A549 (cell line): Measurements from ENCODE around the gene CYP2R1. TPM values are rescaled to one million over a fixed set of nuclear protein-coding genes. Genes with fewer than 3 reads are reported as not detected.

ENCODE experiments used
- ATAC-seq, 2 experiments: fragments of 200-7000 bp in 1 of 2; fragments of >200 bp in 1 of 2; cut with Nextera tagmentation in 1 of 2; cut with Tn5 transposase in 1 of 2; 3 replicates each; pipeline versions ENCODE4 v1.8.0 to v1.9.1; 2018 to 2020; ENCODE audit warnings: mild to moderate bottlenecking in 1 of 2, moderate library complexity in 1 of 2
- CTCF ChIA-PET: fragments of 300-600 bp; sonication (Branson Sonifier 250); formaldehyde crosslinking; extraction: SDS; loops from one replicate; lab custom pipeline; 2021; ENCODE audit warnings: antibody characterized with exemption, inconsistent platforms; lab: Yijun Ruan, JAX
- POLR2A ChIA-PET: fragments of 350-600 bp; formaldehyde crosslinking; extraction: SDS; loops from one replicate; lab custom pipeline; 2021; ENCODE audit warnings: antibody characterized with exemption, inconsistent platforms; lab: Yijun Ruan, JAX
- DNase-seq, 2 experiments: peaks; one replicate each; pipeline versions ENCODE4 v3.0.0 to v3.0.0-alpha.2; 2011 to 2016; ENCODE audit warnings: low read depth in 1 of 2, low spot score in 1 of 2
- FAIRE-seq: peaks from 2 replicates; lab custom pipeline; 2011; peaks lifted over from hg19 to GRCh38; lab: Jason Lieb, UNC
- H3K27ac ChIP-seq, 2 experiments: fragments of >200 bp; sonication (Bioruptor Twin); formaldehyde crosslinking; 3 replicates each; pipeline ENCODE4 v1.5.1; 2016 to 2017
- H3K4me1 ChIP-seq: fragments of >200 bp; sonication (Bioruptor Twin); formaldehyde crosslinking; 3 replicates; pipeline ENCODE4 v1.6.1; 2016
- H3K4me2 ChIP-seq: fragments of >200 bp; sonication (Bioruptor Twin); formaldehyde crosslinking; 3 replicates; pipeline ENCODE4 v1.6.1; 2016
- H3K4me3 ChIP-seq: fragments of >200 bp; sonication (Bioruptor Twin); formaldehyde crosslinking; 3 replicates; pipeline ENCODE4 v1.5.1; 2016
- H3K9me3 ChIP-seq: fragments of >200 bp; sonication (Bioruptor Twin); formaldehyde crosslinking; 3 replicates; pipeline ENCODE4 v1.6.1; 2016
- CBX2 ChIP-seq: fragments of 200-600 bp; sonication (generic); IDR thresholded peaks from 2 replicates; pipeline ENCODE4 v1.6.1; 2016; ENCODE audit warnings: low read depth, mild to moderate bottlenecking, borderline replicate concordance
- CBX8 ChIP-seq: fragments of 200-600 bp; sonication (generic); IDR thresholded peaks from 2 replicates; pipeline ENCODE4 v1.6.1; 2016
- CHD4 ChIP-seq: fragments of 200-600 bp; sonication (generic); IDR thresholded peaks from 2 replicates; pipeline ENCODE4 v1.6.1; 2016; ENCODE audit warnings: antibody characterized with exemption, mild to moderate bottlenecking, borderline replicate concordance
- FOSL2 ChIP-seq, 2 experiments: fragments of 450-650 bp in 1 of 2; fragments of >200 bp in 1 of 2; sonication (Bioruptor Twin) in 1 of 2; formaldehyde crosslinking; IDR thresholded peaks; 2 replicates each; pipeline versions ENCODE4 v1.5.0 to v1.6.1; 2016 to 2020; ENCODE audit warnings: mild to moderate bottlenecking in 1 of 2, moderate library complexity in 1 of 2
- HOXA7 ChIP-seq: fragments of 250-450 bp; sonication (Bioruptor Pico); IDR thresholded peaks from 2 replicates; pipeline ENCODE4 v1.5.0; 2020; ENCODE audit warnings: mild to moderate bottlenecking, moderate library complexity
- HOXB13 ChIP-seq: fragments of 250-450 bp; sonication (Bioruptor Pico); IDR thresholded peaks from 2 replicates; pipeline ENCODE4 v1.5.0; 2020; ENCODE audit warnings: low read depth, mild to moderate bottlenecking, moderate library complexity
- HOXB5 ChIP-seq: fragments of 250-450 bp; sonication (Bioruptor Pico); IDR thresholded peaks from 2 replicates; pipeline ENCODE4 v1.5.0; 2020; ENCODE audit warnings: mild to moderate bottlenecking, moderate library complexity
- JUN ChIP-seq, 2 experiments: fragments of >200 bp; sonication (Bioruptor Twin); formaldehyde crosslinking; IDR thresholded peaks; 2 replicates in 1 of 2; 3 replicates in 1 of 2; pipeline ENCODE4 v1.6.1; 2016 to 2017
- MAFK ChIP-seq: fragments of 450-650 bp; IDR thresholded peaks from 2 replicates; pipeline ENCODE4 v1.6.1; 2014; ENCODE audit not compliant: partially characterized antibody
- MAZ ChIP-seq: fragments of 150-350 bp; IDR thresholded peaks from 2 replicates; pipeline ENCODE4 v1.6.1; 2014; ENCODE audit warnings: antibody characterized with exemption, low read depth, low read length, borderline replicate concordance
- MYC ChIP-seq: IDR thresholded peaks from 2 replicates; pipeline ENCODE4 v1.6.1; 2012; ENCODE audit warnings: mild to moderate bottlenecking, inconsistent platforms, low read length, improper control_type of control experiment, borderline replicate concordance
- NR3C1 ChIP-seq: fragments of >200 bp; sonication (Bioruptor Twin); formaldehyde crosslinking; IDR thresholded peaks from 3 replicates; pipeline ENCODE4 v1.6.1; 2017
- POLR2AphosphoS2 ChIP-seq: conservative IDR thresholded peaks from 2 replicates; pipeline ENCODE4 v1.6.1; 2012; ENCODE audit warnings: low read length, improper control_type of control experiment, inconsistent platforms
- RARB ChIP-seq: fragments of 250-450 bp; sonication (Bioruptor Pico); IDR thresholded peaks from 2 replicates; pipeline ENCODE4 v1.8.0; 2021; ENCODE audit warnings: mild to moderate bottlenecking, moderate library complexity
- RCOR1 ChIP-seq: fragments of 150-350 bp; IDR thresholded peaks from 2 replicates; pipeline ENCODE4 v1.6.1; 2014; ENCODE audit warnings: antibody characterized with exemption, low read length, low read depth
- RFX5 ChIP-seq: fragments of 450-650 bp; IDR thresholded peaks from 2 replicates; pipeline ENCODE4 v1.7.1; 2014; ENCODE audit warnings: antibody characterized with exemption, mild to moderate bottlenecking, moderate library complexity
- TFCP2L1 ChIP-seq: fragments of 250-450 bp; sonication (Bioruptor Pico); IDR thresholded peaks from 2 replicates; pipeline ENCODE4 v1.5.0; 2021; ENCODE audit warnings: mild to moderate bottlenecking
- WGBS: methylation state at CpG from one replicate; pipeline ENCODE4 v1.1.6; 2017; ENCODE audit errors: missing lambda C conversion rate; 5-methylcytosine and 5-hydroxymethylcytosine counted together
- polyA plus RNA-seq, 4 experiments: library from polyadenylated mRNA; depleted of rRNA in 3 of 4; stranded (reverse); fragments of >200 nt; fragmentation: RNase III in 1 of 4; extraction: RNeasy Plus Mini Kit Qiagen cat#74134 plus additional on column Dnase treatment in 1 of 4; gene quantifications; 2 replicates in 3 of 4; 3 replicates in 1 of 4; pipeline ENCODE4 v1.2.3, GENCODE V29; 2011 to 2017
- TF ChIP-seq, protein P1 (sequence below): fragments of 150-350 bp; IDR thresholded peaks from 2 replicates; pipeline ENCODE4 v1.6.1; 2014; ENCODE audit warnings: low read depth, mild to moderate bottlenecking, low read length
- TF ChIP-seq, protein P2 (sequence below): IDR thresholded peaks from 2 replicates; pipeline ENCODE4 v1.6.1; 2012; ENCODE audit warnings: low read depth, borderline replicate concordance
- TF ChIP-seq, protein P3 (sequence below): fragments of 250-450 bp; sonication (Bioruptor Pico); IDR thresholded peaks from 2 replicates; pipeline ENCODE4 v1.5.0; 2020; ENCODE audit warnings: low read depth, mild to moderate bottlenecking, moderate library complexity

CYP2R1 gene
- polyA plus RNA-seq, 2 of the 4 experiments (the other 2 are of a cell fraction): 16.4 to 37.9 TPM

DNA sequence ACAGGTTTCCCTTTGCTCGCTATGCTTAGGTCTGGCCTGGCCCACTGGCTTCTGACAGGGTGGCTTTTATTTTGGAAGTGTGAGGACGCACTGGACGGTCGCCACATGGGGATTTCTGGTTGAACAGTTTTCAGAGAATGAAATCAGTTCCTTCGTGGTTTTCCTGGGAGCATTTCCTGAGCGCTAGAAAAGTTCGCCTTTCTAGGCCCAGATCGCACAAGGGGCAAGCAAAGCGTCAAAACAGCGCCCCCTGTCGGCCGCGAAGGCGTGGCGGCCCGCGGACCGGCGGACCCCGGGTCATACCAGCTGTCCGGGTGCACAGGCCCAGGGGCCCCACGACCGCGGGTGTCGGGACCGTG is 12.7 kb upstream of the CYP2R1 start (continued):
- TF ChIP-seq, protein P1, sequence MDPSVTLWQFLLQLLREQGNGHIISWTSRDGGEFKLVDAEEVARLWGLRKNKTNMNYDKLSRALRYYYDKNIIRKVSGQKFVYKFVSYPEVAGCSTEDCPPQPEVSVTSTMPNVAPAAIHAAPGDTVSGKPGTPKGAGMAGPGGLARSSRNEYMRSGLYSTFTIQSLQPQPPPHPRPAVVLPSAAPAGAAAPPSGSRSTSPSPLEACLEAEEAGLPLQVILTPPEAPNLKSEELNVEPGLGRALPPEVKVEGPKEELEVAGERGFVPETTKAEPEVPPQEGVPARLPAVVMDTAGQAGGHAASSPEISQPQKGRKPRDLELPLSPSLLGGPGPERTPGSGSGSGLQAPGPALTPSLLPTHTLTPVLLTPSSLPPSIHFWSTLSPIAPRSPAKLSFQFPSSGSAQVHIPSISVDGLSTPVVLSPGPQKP: no peak
- TF ChIP-seq HOXB13 (CRISPR knock-in tag) (no peak), MAZ (no peak), CBX8 (no peak), HOXA7 (no peak), MAFK (no peak)

DNA sequence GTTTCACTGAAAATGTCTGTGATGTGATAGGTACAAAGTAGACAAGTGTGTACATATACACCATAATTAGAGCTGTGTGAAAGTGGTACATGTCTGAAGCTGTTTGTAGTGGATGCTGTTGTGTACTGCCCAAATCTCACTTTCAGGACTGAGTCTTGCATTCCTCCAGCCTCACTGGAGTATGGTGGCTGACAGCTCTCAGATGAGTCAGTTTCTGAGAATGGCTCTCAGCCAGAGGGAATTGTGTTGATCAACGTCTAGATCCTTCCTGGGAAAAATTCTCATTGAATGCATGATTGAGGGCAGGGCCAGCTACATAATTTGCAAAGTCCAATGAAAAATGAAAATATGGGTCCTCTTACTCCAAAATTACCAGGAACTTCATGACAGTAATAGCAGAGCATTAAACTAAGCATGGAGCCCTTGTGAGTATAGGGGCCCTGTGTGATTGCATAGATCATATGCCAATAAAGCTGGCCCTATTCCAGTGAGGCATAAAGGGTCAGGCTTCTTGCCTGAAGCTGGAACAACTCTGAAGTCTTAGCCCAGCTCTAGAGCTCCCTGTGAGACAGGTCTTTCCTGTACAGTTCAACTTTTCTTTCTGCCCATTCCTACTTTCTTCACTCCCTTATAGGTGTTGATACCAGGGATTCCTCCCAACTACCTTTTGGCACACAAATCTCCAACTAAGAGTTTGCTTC is 10.8 kb upstream of the CYP2R1 start:
- 6% methylated on average over 1 of the region's 1 CpG for WGBS
- H3K4me1 ChIP-seq: peaks cover 6% of the 10 kb centered on the region; the same call in 2 of the 3 replicates
- no peak overlapping the region for H3K4me2 ChIP-seq
- ChIA-PET POLR2A (interaction anchor here (0.7 to 1.4 kb wide), 2 partner anchors 11 to 259 kb away, joined by 3 to 4 read pairs; partner anchors contain the start of gene PDE3B), CTCF (interaction anchor here (0.5 to 1.4 kb wide), 4 partner anchors 11 to 477 kb away, joined by 3 to 5 read pairs (median 4); partner anchors contain the start of gene CYP2R1)
- no peak overlapping the region for H3K27ac ChIP-seq
- DNase-seq (no peak), FAIRE-seq (no peak), ATAC-seq (no peak)
- H3K9me3 ChIP-seq: no peaks in the 10 kb centered on the region
- no peak for TF ChIP-seq POLR2AphosphoS2
- no peak for TF ChIP-seq TFCP2L1
- no peak for TF ChIP-seq RARB (CRISPR knock-in tag)
- no peak for TF ChIP-seq HOXA7
- TF ChIP-seq FOSL2 (IDR thresholded peaks at IDR 0.05): no peak
- no peak for TF ChIP-seq FOSL2 (CRISPR knock-in tag; IDR thresholded peaks at IDR 0.05)
- no peak for TF ChIP-seq CHD4
- no peak overlapping the region for H3K4me3 ChIP-seq

DNA sequence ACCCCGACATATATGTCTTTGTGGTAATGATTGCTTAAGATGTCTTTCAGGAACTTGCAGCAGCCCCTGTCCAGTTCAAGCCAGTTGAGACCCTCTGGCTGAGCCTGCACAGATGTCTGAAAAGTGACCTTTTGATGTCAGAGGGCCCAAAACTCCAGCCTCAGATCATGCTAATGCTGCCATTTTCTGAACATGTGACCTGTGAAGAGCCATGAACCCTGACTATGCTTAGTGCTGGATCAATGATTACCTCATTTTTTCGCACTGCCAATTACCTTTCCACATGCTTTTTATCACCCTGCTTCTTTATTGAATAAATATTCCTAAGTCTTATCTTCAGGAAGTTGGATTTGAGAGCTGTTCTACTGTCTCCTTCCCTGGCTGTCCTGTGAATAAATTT is 6.9 kb upstream of the CYP2R1 start:
- H3K9me3 ChIP-seq: no peaks in the 10 kb centered on the region
- FAIRE-seq (no peak), DNase-seq (no peak), ATAC-seq (no peak)
- no peak overlapping the region for H3K4me2 ChIP-seq
- no peak overlapping the region for H3K4me3 ChIP-seq
- TF ChIP-seq RFX5 (no peak), CBX2 (no peak), MAZ (no peak), MYC (no peak), NR3C1 (no peak), POLR2AphosphoS2 (no peak), HOXB5 (CRISPR knock-in tag) (no peak), RCOR1 (no peak), JUN (IDR thresholded peaks at IDR 0.05) (no peak)
- TF ChIP-seq, protein P2, sequence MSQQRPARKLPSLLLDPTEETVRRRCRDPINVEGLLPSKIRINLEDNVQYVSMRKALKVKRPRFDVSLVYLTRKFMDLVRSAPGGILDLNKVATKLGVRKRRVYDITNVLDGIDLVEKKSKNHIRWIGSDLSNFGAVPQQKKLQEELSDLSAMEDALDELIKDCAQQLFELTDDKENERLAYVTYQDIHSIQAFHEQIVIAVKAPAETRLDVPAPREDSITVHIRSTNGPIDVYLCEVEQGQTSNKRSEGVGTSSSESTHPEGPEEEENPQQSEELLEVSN: no peak
- TF ChIP-seq, protein P3, sequence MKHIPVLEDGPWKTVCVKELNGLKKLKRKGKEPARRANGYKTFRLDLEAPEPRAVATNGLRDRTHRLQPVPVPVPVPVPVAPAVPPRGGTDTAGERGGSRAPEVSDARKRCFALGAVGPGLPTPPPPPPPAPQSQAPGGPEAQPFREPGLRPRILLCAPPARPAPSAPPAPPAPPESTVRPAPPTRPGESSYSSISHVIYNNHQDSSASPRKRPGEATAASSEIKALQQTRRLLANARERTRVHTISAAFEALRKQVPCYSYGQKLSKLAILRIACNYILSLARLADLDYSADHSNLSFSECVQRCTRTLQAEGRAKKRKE (CRISPR knock-in tag): no peak
- no peak overlapping the region for H3K27ac ChIP-seq
- ChIA-PET CTCF (interaction anchor here (1.0 to 2.4 kb wide), 3 partner anchors 9 to 176 kb away, joined by 3 to 20 read pairs (median 7); no protein-coding TSS in a partner anchor), POLR2A (no interaction called here)
- H3K4me1 ChIP-seq: no peaks in the 10 kb centered on the region; the same call in 2 of the 3 replicates
- 57% methylated on average over 2 of the region's 2 CpGs for WGBS
